ENCODE measurements around the gene ATP2A3. TPM values are rescaled to one million over a fixed set of nuclear protein-coding genes. Genes with fewer than 3 reads are reported as not detected.
"Not testable (repeated sequence)": the region's sequence is repeated elsewhere in the genome, so short reads cannot be mapped to it uniquely, and the experiment has no call there.

Gene ATP2A3
- total RNA-seq, 2 donors from 2014 or later: 108 to 109 TPM

GRCh38 chr17:3954976-3955672 is 9.1 kb downstream of the ATP2A3 start:
- Mint-ChIP-seq H3K27ac (no peak overlapping the region), H3K27me3 (ENCODE audit: low read depth) (no peaks in the 10 kb centered on the region), H3K9me3 (no peaks in the 10 kb centered on the region), H3K4me3 (no peak overlapping the region), H3K4me1 (ENCODE audit: low read depth) (peaks cover 27% of the 10 kb centered on the region), H3K36me3 (ENCODE audit: insufficient read depth in 2 of 2) (no peaks in the 10 kb centered on the region)
- DNase-seq (no peak), ATAC-seq (replicated peaks in 1 of 2) (no peak)

- Mint-ChIP-seq H3K4me1 (ENCODE audit: low read depth) (peaks cover 17% of the 10 kb centered on the region), H3K9me3 (no peaks in the 10 kb centered on the region), H3K4me3 (no peak overlapping the region), H3K36me3 (ENCODE audit: insufficient read depth in 2 of 2) (no peaks in the 10 kb centered on the region), H3K27me3 (ENCODE audit: low read depth) (no peaks in the 10 kb centered on the region), H3K27ac (no peak overlapping the region)
- ATAC-seq (replicated peaks in 1 of 2): no peak
- no peak for DNase-seq
These were observed 10.2 kb downstream of the ATP2A3 start for GRCh38 chr17:3954086-3954485.

- no peak overlapping the region for H3K4me3 Mint-ChIP-seq
- no peaks in the 10 kb centered on the region for H3K36me3 Mint-ChIP-seq (ENCODE audit: insufficient read depth in 2 of 2)
- no peaks in the 10 kb centered on the region for H3K27me3 Mint-ChIP-seq (ENCODE audit: low read depth)
- no peaks in the 10 kb centered on the region for H3K9me3 Mint-ChIP-seq
- H3K4me1 Mint-ChIP-seq (ENCODE audit: low read depth): peaks cover 16% of the 10 kb centered on the region
- no peak for ATAC-seq (replicated peaks in 1 of 2)
- DNase-seq: no peak
- no peak overlapping the region for H3K27ac Mint-ChIP-seq
These were observed 10.7 kb downstream of the ATP2A3 start for GRCh38 chr17:3953542-3953941.

DNA sequence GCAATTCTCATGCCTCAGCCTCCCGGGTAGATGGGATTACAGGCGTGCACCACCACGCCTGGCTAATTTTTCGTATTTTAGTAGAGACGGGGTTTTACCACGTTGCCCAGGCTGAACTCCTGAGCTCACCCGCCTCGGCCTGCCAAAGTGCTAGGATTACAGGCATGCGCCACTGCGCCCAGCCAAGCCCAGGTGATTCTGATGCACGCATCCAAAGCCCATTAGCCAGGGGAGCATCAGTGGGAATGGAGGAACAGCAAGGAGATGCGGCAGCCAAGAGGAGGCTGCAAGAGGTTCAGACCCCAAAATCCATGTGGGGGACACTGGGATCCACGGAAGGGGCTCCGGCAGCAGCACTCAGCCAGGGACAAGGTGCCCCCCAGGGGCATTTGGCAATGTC is 12.1 kb downstream of the ATP2A3 start:
- no peak overlapping the region for H3K27ac Mint-ChIP-seq
- ATAC-seq (replicated peaks in 1 of 2): no peak
- H3K4me3 Mint-ChIP-seq: no peak overlapping the region
- peaks cover 0 to 3% of the 10 kb centered on the region in 2 donors for H3K36me3 Mint-ChIP-seq (ENCODE audit: insufficient read depth in 2 of 2)
- peaks cover 9% of the 10 kb centered on the region for H3K4me1 Mint-ChIP-seq (ENCODE audit: low read depth)
- no peak for DNase-seq
- no peaks in the 10 kb centered on the region for H3K9me3 Mint-ChIP-seq
- H3K27me3 Mint-ChIP-seq (ENCODE audit: low read depth): no peaks in the 10 kb centered on the region

- ATAC-seq (replicated peaks in 1 of 2) (no peak), DNase-seq (no peak)
- no peaks in the 10 kb centered on the region for H3K9me3 Mint-ChIP-seq
- H3K27me3 Mint-ChIP-seq (ENCODE audit: low read depth): no peaks in the 10 kb centered on the region
- H3K36me3 Mint-ChIP-seq (ENCODE audit: insufficient read depth in 2 of 2): peaks cover 0 to 3% of the 10 kb centered on the region in 2 donors
- H3K4me1 Mint-ChIP-seq (ENCODE audit: low read depth): peaks cover 2% of the 10 kb centered on the region
- no peak overlapping the region for H3K4me3 Mint-ChIP-seq
- H3K27ac Mint-ChIP-seq: no peak overlapping the region
These were observed 12.8 kb downstream of the ATP2A3 start for GRCh38 chr17:3951420-3951819.

- no peaks in the 10 kb centered on the region for H3K9me3 Mint-ChIP-seq
- H3K27me3 Mint-ChIP-seq (ENCODE audit: low read depth): no peaks in the 10 kb centered on the region
- DNase-seq (no peak), ATAC-seq (replicated peaks in 1 of 2) (no peak)
- H3K36me3 Mint-ChIP-seq (ENCODE audit: insufficient read depth in 2 of 2): peaks cover 0 to 3% of the 10 kb centered on the region in 2 donors
- H3K27ac Mint-ChIP-seq: no peak overlapping the region
- no peaks in the 10 kb centered on the region for H3K4me1 Mint-ChIP-seq (ENCODE audit: low read depth)
- H3K4me3 Mint-ChIP-seq: no peak overlapping the region
These were observed 13.2 kb downstream of the ATP2A3 start for GRCh38 chr17:3951003-3951402.

DNA sequence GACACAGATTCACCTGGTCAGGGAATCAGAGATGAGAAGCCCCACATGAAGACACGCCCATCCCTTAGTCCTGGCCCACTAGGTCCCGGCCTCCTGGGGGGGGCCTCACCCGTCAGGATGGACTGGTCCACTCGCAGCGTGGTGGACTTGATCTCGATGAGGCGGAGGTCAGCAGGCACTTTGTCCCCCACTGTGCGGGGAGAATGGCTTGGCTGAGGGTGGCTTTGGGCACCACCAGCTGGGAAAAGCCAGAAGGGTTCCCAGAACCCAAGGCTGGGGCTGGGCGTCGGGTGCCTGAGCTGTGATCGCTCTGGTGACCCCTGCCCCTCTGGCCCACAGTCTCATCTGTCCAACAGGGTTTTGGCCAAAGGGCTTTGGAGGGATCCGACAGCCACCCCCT is 13.7 kb downstream of the ATP2A3 start:
- peaks cover 2 to 3% of the 10 kb centered on the region in 2 donors for H3K36me3 Mint-ChIP-seq (ENCODE audit: insufficient read depth in 2 of 2)
- no peaks in the 10 kb centered on the region for H3K9me3 Mint-ChIP-seq
- no peak overlapping the region for H3K27ac Mint-ChIP-seq

GRCh38 chr17:3949418-3949817 is 14.8 kb downstream of the ATP2A3 start:
- no peak for ATAC-seq (replicated peaks in 1 of 2)
- no peaks in the 10 kb centered on the region for H3K4me1 Mint-ChIP-seq (ENCODE audit: low read depth)

More for the DNA sequence above, 13.7 kb downstream of the ATP2A3 start:
- ATAC-seq (replicated peaks in 1 of 2) (no peak), DNase-seq (no peak)
- Mint-ChIP-seq H3K4me3 (no peak overlapping the region), H3K27me3 (ENCODE audit: low read depth) (no peaks in the 10 kb centered on the region), H3K4me1 (ENCODE audit: low read depth) (no peaks in the 10 kb centered on the region)

DNA sequence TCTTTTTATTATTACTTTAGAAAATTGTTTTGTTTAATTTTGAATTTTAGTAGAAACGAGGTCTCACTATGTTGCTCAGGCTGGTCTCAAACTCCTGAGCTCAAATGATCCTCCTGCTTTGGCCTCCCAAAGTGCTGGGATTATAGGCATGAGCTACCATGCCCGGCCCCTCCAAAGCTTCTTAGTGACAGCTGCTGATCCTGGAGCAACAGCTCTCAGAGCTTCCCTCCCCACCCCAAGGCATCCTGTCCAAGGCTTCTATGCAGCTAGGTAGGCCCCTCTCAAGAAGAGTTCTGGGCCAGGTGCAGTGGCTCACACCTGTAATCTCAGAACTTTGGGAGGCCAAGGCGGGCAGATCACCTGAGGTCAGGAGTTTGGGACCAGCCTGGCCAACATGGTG is 15.7 kb downstream of the ATP2A3 start:
- H3K36me3 Mint-ChIP-seq (ENCODE audit: insufficient read depth in 2 of 2); DNase-seq; H3K27me3 Mint-ChIP-seq (ENCODE audit: low read depth); H3K4me1 Mint-ChIP-seq (ENCODE audit: low read depth); ATAC-seq (replicated peaks in 1 of 2); H3K9me3 Mint-ChIP-seq; H3K27ac Mint-ChIP-seq; H3K4me3 Mint-ChIP-seq: not testable (repeated sequence)

More at GRCh38 chr17:3949418-3949817, 14.8 kb downstream of the ATP2A3 start:
- Mint-ChIP-seq H3K36me3 (ENCODE audit: insufficient read depth in 2 of 2) (peaks cover 2 to 3% of the 10 kb centered on the region in 2 donors), H3K9me3 (no peaks in the 10 kb centered on the region), H3K27ac (peak overlapping the region; percentile 84), H3K4me3 (no peak overlapping the region), H3K27me3 (ENCODE audit: low read depth) (no peaks in the 10 kb centered on the region)
- DNase-seq: no peak

GRCh38 chr17:3947318-3947810 is 16.9 kb downstream of the ATP2A3 start:
- Mint-ChIP-seq H3K36me3 (ENCODE audit: insufficient read depth in 2 of 2) (peaks cover 2 to 10% of the 10 kb centered on the region in 2 donors), H3K9me3 (no peaks in the 10 kb centered on the region), H3K4me3 (no peak overlapping the region), H3K27me3 (ENCODE audit: low read depth) (no peaks in the 10 kb centered on the region), H3K27ac (no peak overlapping the region), H3K4me1 (ENCODE audit: low read depth) (no peaks in the 10 kb centered on the region)
- no peak for ATAC-seq (replicated peaks in 1 of 2)
- DNase-seq: no peak

DNA sequence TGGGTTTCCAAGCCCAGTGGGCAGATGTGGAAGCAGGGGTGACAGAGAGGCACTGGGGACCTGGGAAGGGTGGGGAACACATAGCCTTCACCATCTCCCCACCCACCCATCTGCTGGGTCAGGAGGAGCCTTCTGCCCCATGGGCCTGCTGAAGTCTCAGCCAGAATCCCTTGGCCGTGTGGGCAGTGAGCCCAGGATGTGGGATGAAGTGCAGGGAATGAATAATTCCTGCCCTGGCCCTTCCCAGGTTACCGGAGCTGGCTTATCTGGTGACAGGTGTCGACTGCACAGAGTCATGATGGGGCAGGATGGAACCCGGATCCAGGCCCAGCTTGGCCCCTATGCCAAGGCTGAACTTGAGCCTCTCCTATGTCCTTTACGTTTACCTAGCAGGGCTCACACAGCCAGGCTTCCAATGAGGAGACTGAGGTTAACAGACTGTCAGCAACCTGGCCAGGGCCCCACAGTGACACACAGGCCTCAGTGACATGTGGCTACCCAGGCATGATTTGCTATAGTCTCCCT is 17.5 kb downstream of the ATP2A3 start:
- no peaks in the 10 kb centered on the region for H3K4me1 Mint-ChIP-seq (ENCODE audit: low read depth)
- H3K27me3 Mint-ChIP-seq (ENCODE audit: low read depth): no peaks in the 10 kb centered on the region
- no peak overlapping the region for H3K27ac Mint-ChIP-seq
- no peak for DNase-seq
- H3K36me3 Mint-ChIP-seq (ENCODE audit: insufficient read depth in 2 of 2): peaks cover 2 to 10% of the 10 kb centered on the region in 2 donors
- ATAC-seq (replicated peaks in 1 of 2): no peak
- no peak overlapping the region for H3K4me3 Mint-ChIP-seq
- no peaks in the 10 kb centered on the region for H3K9me3 Mint-ChIP-seq

- peak; percentile 21 to 61 for DNase-seq
- H3K27me3 Mint-ChIP-seq (ENCODE audit: low read depth): no peaks in the 10 kb centered on the region
- H3K9me3 Mint-ChIP-seq: no peaks in the 10 kb centered on the region
- H3K4me3 Mint-ChIP-seq: no peak overlapping the region
- no peaks in the 10 kb centered on the region for H3K4me1 Mint-ChIP-seq (ENCODE audit: low read depth)
- peaks cover 2 to 16% of the 10 kb centered on the region in 2 donors for H3K36me3 Mint-ChIP-seq (ENCODE audit: insufficient read depth in 2 of 2)
- ATAC-seq (replicated peaks in 1 of 2): peak; percentile 57 to 63
- H3K27ac Mint-ChIP-seq: no peak overlapping the region
These were observed 19.5 kb downstream of the ATP2A3 start for GRCh38 chr17:3944485-3945388.

GRCh38 chr17:3943240-3943891 is 20.9 kb downstream of the ATP2A3 start:
- H3K4me3 Mint-ChIP-seq: no peak overlapping the region
- no peaks in the 10 kb centered on the region for H3K27me3 Mint-ChIP-seq (ENCODE audit: low read depth)
- no peak overlapping the region for H3K27ac Mint-ChIP-seq

More at GRCh38 chr17:3943240-3943891, 20.9 kb downstream of the ATP2A3 start:
- Mint-ChIP-seq H3K36me3 (ENCODE audit: insufficient read depth in 2 of 2) (peaks cover 5 to 18% of the 10 kb centered on the region in 2 donors), H3K9me3 (no peaks in the 10 kb centered on the region), H3K4me1 (ENCODE audit: low read depth) (no peaks in the 10 kb centered on the region)
- no peak for ATAC-seq (replicated peaks in 1 of 2)
- no peak for DNase-seq
